MCF 10A (cell line): Measurements from ENCODE around the gene SERPINH1. TPM values are rescaled to one million over a fixed set of nuclear protein-coding genes. Genes with fewer than 3 reads are reported as not detected.

ENCODE experiments used
- BruUV-seq: library from RNA; stranded (reverse); fragments of 400-500 nt; replicated peaks from 2 replicates; lab custom pipeline; 2021; lab: Mats Ljungman, UMichigan
- CTCF ChIA-PET: fragments of 300-600 bp; sonication (Branson Sonifier 250); formaldehyde crosslinking; extraction: SDS; loops from one replicate; lab custom pipeline; 2021; ENCODE audit warnings: antibody characterized with exemption, inconsistent platforms; lab: Yijun Ruan, JAX
- POLR2A ChIA-PET: fragments of 300-600, 350-650 bp; sonication (Branson Sonifier 250); formaldehyde crosslinking; extraction: SDS; loops from one replicate; lab custom pipeline; 2020; ENCODE audit warnings: antibody characterized with exemption, inconsistent platforms; lab: Yijun Ruan, JAX
- DNase-seq: peaks from one replicate; pipeline ENCODE4 v3.0.0-alpha.2; 2018; ENCODE audit not compliant: unreplicated experiment
- H3K27ac Mint-ChIP-seq: one replicate; pipeline ENCODE4 v1.8.0; 2022; ENCODE audit warnings: mild to moderate bottlenecking, low read depth, mixed read lengths; ENCODE audit not compliant: unreplicated experiment
- H3K27me3 Mint-ChIP-seq: one replicate; pipeline ENCODE4 v1.8.0; 2022; ENCODE audit warnings: mixed read lengths; ENCODE audit not compliant: insufficient read depth, unreplicated experiment
- H3K36me3 Mint-ChIP-seq: one replicate; pipeline ENCODE4 v1.8.0; 2022; ENCODE audit warnings: mild to moderate bottlenecking, moderate library complexity, mixed read lengths; ENCODE audit not compliant: insufficient read depth, unreplicated experiment
- H3K4me1 Mint-ChIP-seq: one replicate; pipeline ENCODE4 v1.8.0; 2022; ENCODE audit warnings: mixed read lengths; ENCODE audit not compliant: insufficient read depth, unreplicated experiment
- H3K4me3 Mint-ChIP-seq: one replicate; pipeline ENCODE4 v1.8.0; 2022; ENCODE audit warnings: mild to moderate bottlenecking, moderate library complexity, mixed read lengths; ENCODE audit not compliant: unreplicated experiment
- H3K9me3 Mint-ChIP-seq: one replicate; pipeline ENCODE4 v1.8.0; 2022; ENCODE audit warnings: mixed read lengths; ENCODE audit not compliant: unreplicated experiment
- intact Hi-C: fragments of 100-400 bp; cut with micrococcal nuclease; formaldehyde crosslinking; loops from 2 replicates; pipeline ENCODE4 v1.14.1; 2022
- total RNA-seq: library from RNA; stranded (reverse); gene quantifications from 2 replicates; pipeline ENCODE4 v1.2.3, GENCODE V29; 2022
- TF ChIP-seq, protein P1 (sequence below): fragments of 200-600 bp; IDR thresholded peaks from one replicate; pipeline ENCODE4 v1.8.0; 2022; ENCODE audit warnings: antibody characterized with exemption, mild to moderate bottlenecking; ENCODE audit not compliant: unreplicated experiment

The SERPINH1 gene
- total RNA-seq, 1 experiment from 2014 or later = 80.5 TPM

DNA sequence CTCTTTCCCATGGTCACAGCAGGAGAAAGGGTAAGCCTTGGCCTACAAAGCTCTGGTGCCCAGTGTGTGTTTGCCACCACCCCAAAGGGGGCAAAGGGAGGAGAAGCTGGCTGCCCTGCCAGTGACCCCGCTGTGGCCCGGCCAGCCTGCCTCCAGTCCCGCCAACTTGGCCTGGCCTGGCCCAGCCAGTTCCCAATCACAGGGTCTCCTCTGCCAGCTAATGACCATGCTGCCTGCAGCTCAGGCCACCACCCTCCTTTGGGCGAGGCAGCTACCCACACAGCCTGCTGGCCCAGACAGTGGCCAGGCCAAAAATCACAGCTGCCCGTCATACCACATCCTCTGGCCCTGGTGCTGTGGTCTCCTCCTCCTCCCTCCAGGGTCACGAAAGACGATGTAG is 41.4 kb upstream of the SERPINH1 start:
- ChIA-PET CTCF (interaction anchor here (0.6 to 3.1 kb wide), 5 partner anchors 11 to 132 kb away, joined by 3 to 13 read pairs (median 4); no protein-coding TSS in a partner anchor), POLR2A (no interaction called here)
- TF ChIP-seq, protein P1, sequence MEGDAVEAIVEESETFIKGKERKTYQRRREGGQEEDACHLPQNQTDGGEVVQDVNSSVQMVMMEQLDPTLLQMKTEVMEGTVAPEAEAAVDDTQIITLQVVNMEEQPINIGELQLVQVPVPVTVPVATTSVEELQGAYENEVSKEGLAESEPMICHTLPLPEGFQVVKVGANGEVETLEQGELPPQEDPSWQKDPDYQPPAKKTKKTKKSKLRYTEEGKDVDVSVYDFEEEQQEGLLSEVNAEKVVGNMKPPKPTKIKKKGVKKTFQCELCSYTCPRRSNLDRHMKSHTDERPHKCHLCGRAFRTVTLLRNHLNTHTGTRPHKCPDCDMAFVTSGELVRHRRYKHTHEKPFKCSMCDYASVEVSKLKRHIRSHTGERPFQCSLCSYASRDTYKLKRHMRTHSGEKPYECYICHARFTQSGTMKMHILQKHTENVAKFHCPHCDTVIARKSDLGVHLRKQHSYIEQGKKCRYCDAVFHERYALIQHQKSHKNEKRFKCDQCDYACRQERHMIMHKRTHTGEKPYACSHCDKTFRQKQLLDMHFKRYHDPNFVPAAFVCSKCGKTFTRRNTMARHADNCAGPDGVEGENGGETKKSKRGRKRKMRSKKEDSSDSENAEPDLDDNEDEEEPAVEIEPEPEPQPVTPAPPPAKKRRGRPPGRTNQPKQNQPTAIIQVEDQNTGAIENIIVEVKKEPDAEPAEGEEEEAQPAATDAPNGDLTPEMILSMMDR = no peak
- no peaks in the 10 kb centered on the region for H3K4me1 Mint-ChIP-seq
- DNase-seq = no peak
- no TSS peak for BruUV-seq
- H3K27me3 Mint-ChIP-seq = no peaks in the 10 kb centered on the region
- H3K36me3 Mint-ChIP-seq = no peaks in the 10 kb centered on the region
- no peak overlapping the region for H3K27ac Mint-ChIP-seq
- no peaks in the 10 kb centered on the region for H3K9me3 Mint-ChIP-seq
- no peak overlapping the region for H3K4me3 Mint-ChIP-seq
- intact Hi-C loops = no loop called here

DNA sequence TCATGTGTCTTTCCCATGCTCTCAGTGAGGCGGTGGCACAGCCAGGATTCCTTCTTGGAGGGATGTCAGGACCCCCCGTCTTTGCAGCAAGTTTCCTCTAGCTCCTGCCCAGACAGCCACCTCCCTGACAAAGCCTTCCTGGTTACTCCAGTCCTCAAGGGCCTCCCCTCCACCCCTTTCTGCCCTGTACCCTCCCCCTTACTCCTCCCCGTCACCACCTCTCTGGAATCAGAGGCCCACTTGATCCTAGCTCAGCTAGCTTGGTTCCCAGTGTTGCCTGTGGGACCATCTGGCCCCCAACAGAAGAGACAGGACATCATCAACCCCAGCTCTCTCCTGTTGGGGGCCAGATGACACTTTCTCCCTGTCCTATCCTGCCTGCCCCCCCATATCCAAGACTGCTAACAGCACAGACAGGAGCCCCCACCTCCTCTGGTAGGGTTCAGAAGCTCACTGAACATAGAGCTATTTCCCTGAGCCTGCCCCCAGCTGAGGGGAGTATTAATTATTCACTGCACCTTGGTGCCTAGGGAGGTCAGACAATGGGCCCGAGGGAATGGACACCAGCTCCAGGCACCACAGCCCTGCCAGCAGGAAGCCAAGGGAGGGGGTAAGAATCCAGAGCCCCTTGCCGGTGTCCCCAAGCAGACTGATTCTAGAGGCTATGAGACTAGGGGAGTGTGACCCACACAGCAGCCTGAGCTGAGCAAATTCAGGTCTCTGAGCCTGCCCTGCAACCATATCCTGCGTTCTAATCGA is 39.6 kb upstream of the SERPINH1 start:
- Mint-ChIP-seq H3K27ac (no peak overlapping the region), H3K4me1 (no peaks in the 10 kb centered on the region), H3K4me3 (no peak overlapping the region), H3K36me3 (no peaks in the 10 kb centered on the region), H3K27me3 (no peaks in the 10 kb centered on the region), H3K9me3 (no peaks in the 10 kb centered on the region)
- intact Hi-C loops = no loop called here
- TF ChIP-seq, protein P1 = no peak
- no peak for DNase-seq
- CTCF ChIA-PET = interaction anchor here (0.6 to 2.5 kb wide), 5 partner anchors 9 to 242 kb away, joined by 3 to 22 read pairs (median 7); no protein-coding TSS in a partner anchor
- POLR2A ChIA-PET = interaction anchor here (0.6 to 1.1 kb wide), 3 partner anchors 22 to 124 kb away, joined by 3 read pairs; no protein-coding TSS in a partner anchor
- BruUV-seq = no TSS peak

DNA sequence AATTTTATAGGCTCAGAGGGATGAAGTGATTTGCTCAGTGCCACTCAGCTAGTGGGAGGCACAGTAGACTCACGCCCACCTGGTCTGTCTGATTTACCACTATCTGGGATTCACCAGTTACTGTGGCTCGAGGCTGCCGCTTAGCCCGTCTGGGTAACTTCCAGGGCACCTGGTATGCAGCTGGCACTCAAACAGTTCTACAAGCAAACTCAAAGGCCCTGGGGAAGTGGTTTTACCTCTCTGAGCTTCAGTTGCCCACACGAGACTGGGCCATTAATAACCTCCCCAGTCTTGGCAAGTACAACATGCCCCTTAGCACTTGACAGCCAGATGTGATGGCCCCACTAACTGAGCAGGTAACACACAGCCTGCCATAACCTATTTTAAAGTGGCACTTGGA is 38.9 kb upstream of the SERPINH1 start:
- no peaks in the 10 kb centered on the region for H3K4me1 Mint-ChIP-seq
- H3K4me3 Mint-ChIP-seq = no peak overlapping the region

More for the DNA sequence above, 38.9 kb upstream of the SERPINH1 start:
- ChIA-PET POLR2A (interaction anchor here (0.6 to 1.1 kb wide), 3 partner anchors 23 to 125 kb away, joined by 3 read pairs; no protein-coding TSS in a partner anchor), CTCF (interaction anchor here (1.9 to 2.5 kb wide), 4 partner anchors 9 to 243 kb away, joined by 7 to 22 read pairs (median 10); no protein-coding TSS in a partner anchor)
- TF ChIP-seq, protein P1 = no peak
- H3K27me3 Mint-ChIP-seq = no peaks in the 10 kb centered on the region
- no peaks in the 10 kb centered on the region for H3K9me3 Mint-ChIP-seq
- no peaks in the 10 kb centered on the region for H3K36me3 Mint-ChIP-seq
- no peak overlapping the region for H3K27ac Mint-ChIP-seq
- DNase-seq = no peak
- intact Hi-C loops = no loop called here
- no TSS peak for BruUV-seq
